Heart left ventricle (tissue), 16 donors: Measurements from ENCODE around the gene CLDN24. TPM values are rescaled to one million over a fixed set of nuclear protein-coding genes. Genes with fewer than 3 reads are reported as not detected.

Experiments used
- ATAC-seq, 4 donors: fragments of 200-7000 bp; cut with Tn5 transposase; one replicate each; pipeline ENCODE4 v1.9.1; 2020 to 2022; ENCODE audit warnings: moderate library complexity in 4 of 4, mild to moderate bottlenecking in 3 of 4, moderate number of reproducible peaks in 1 of 4
- DNase-seq, 5 donors: peaks; one replicate each; pipeline ENCODE4 v3.0.0-alpha.2; 2020
- H3K27ac ChIP-seq, 12 donors: fragments of 200-600 bp; sonication (generic) in 4 of 12; one replicate each; pipeline versions ENCODE4 v1.5.0 to v1.8.0; 2016 to 2022; ENCODE audit warnings: mild to moderate bottlenecking in 2 of 12
- H3K27me3 ChIP-seq, 9 donors: fragments of 200-600 bp; sonication (generic) in 2 of 9; one replicate each; pipeline versions ENCODE4 v1.5.1 to v1.8.0; 2016 to 2022; ENCODE audit warnings: mild to moderate bottlenecking in 3 of 9
- H3K36me3 ChIP-seq, 9 donors: fragments of 200-600 bp; sonication (generic) in 2 of 9; one replicate each; pipeline versions ENCODE4 v1.5.0 to v1.8.0; 2018 to 2022; ENCODE audit warnings: mild to moderate bottlenecking in 2 of 9
- H3K4me1 ChIP-seq, 12 donors: fragments of 200-600 bp; sonication (generic) in 4 of 12; one replicate each; pipeline versions ENCODE4 v1.5.0 to v1.8.0; 2016 to 2022; ENCODE audit warnings: mild to moderate bottlenecking in 3 of 12
- H3K4me3 ChIP-seq, 12 donors: fragments of 200-600 bp; sonication (generic) in 4 of 12; one replicate each; pipeline versions ENCODE4 v1.5.0 to v1.8.0; 2017 to 2022; ENCODE audit warnings: mild to moderate bottlenecking in 9 of 12, moderate library complexity in 4 of 12
- H3K9me3 ChIP-seq, 12 donors: fragments of 200-600 bp; sonication (generic) in 4 of 12; one replicate each; pipeline versions ENCODE4 v1.5.0 to v1.8.0; 2016 to 2022; ENCODE audit warnings: mild to moderate bottlenecking in 1 of 12
- POLR2A ChIP-seq, 2 donors: fragments of 450-650 bp; IDR thresholded peaks; one replicate each; pipeline ENCODE4 v1.6.1; 2017; ENCODE audit warnings: antibody characterized with exemption in 2 of 2, mild to moderate bottlenecking in 2 of 2, moderate library complexity in 2 of 2
- WGBS, 4 donors: extraction: QIAGEN DNeasy Blood & Tissue Kit in 2 of 4; methylation state at CpG; one replicate each; pipeline versions ENCODE4 v1.1.5 to v1.1.7; 2013 to 2018; 5-methylcytosine and 5-hydroxymethylcytosine counted together
- intact Hi-C, 10 donors: fragments of 100-400 bp; cut with DNase I; formaldehyde crosslinking; loops; one replicate each; pipeline versions ENCODE4 v1.11.1 to v1.14.2; 2022
- polyA plus RNA-seq, 2 donors: library from polyadenylated mRNA; stranded (reverse); fragments of 200-250 nt; gene quantifications; one replicate each; pipeline ENCODE4 v1.2.3, GENCODE V29; 2013
- total RNA-seq, 9 donors: library from RNA; depleted of rRNA in 2 of 9; stranded (reverse); fragments of >200 nt in 2 of 9; fragmentation: NEBNext Ultra II Directional in 3 of 9; extraction: Animal tissue kit (Norgen Biotek cat#: 25700) in 3 of 9; gene quantifications; one replicate each; pipeline versions ENCODE4 v1.1.0 to v1.2.4, GENCODE V29; 2016 to 2023
- TF ChIP-seq, protein P1 (sequence below), 12 donors: fragments of 200-600 bp; sonication (generic) in 4 of 12; IDR thresholded peaks; one replicate each; pipeline versions ENCODE4 v1.5.0 to v1.8.0; 2018 to 2022; ENCODE audit warnings: antibody characterized with exemption in 12 of 12, mild to moderate bottlenecking in 5 of 12
- donor health status: ischemic (EF 13 %, LVEDD 7.1; RV severe dilation, severe dysfunction).
- donor health status: healthy with polysubstance abuse.
- donor health status: DM: no; HTN: yes; CAD: no.
- donor health status: DM: no; HTN: no; CAD: no.
- donor health status: ischemic (EF 25% LVEDD 6.9; RV normal size, moderate dysfunction).
- donor health status: ischemic (EF 25% LVEDD 5.7; RV mildly dilated, moderate dysfunction).
- donor health status: healthy.
- donor health status: DM: yes; HTN: yes; CAD: no.
- donor health status: ischemic (EF 35%, LVEDD 5.7; RV mildly dilated, moderate dysfunction).
- donor health status: nonischemic (EF 11% LVEDD 7.7; RV severe dilation, severe dysfunction).
- donor health status: DM: yes; HTN: yes; CAD: no.
- donor health status: PGD.
- donor health status: ischemic (EF 29% LVEDD 5.4; RV normal size, mild dysfunction).
- donor health status: nonischemic (EF 23%, LVEDD 6.1; RV moderate dilation, normal function).

Gene CLDN24
- total and polyA plus RNA-seq, 11 donors, result not detected

DNA sequence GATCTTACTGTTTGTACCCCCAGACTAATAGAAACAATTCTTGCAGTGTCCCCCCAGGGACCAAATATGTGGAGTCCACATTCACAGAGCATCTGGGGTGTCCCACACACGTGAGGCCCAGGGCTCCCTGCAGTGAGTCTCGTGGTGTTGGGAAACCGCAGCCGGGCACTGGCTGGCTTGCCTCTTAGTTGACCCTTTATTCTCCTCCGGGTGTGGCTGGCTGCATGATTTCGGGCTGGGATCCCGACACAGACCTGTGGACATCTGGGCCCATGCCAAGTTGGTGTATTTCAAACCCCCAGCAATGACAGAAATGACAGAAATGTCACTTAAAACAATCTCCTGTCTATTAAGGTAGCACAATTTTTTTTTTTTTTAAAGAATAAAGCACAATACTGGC lies 15.6 kb upstream of the CLDN24 start:
- no peak for TF ChIP-seq POLR2A (IDR thresholded peaks at IDR 0.05)
- TF ChIP-seq, protein P1, sequence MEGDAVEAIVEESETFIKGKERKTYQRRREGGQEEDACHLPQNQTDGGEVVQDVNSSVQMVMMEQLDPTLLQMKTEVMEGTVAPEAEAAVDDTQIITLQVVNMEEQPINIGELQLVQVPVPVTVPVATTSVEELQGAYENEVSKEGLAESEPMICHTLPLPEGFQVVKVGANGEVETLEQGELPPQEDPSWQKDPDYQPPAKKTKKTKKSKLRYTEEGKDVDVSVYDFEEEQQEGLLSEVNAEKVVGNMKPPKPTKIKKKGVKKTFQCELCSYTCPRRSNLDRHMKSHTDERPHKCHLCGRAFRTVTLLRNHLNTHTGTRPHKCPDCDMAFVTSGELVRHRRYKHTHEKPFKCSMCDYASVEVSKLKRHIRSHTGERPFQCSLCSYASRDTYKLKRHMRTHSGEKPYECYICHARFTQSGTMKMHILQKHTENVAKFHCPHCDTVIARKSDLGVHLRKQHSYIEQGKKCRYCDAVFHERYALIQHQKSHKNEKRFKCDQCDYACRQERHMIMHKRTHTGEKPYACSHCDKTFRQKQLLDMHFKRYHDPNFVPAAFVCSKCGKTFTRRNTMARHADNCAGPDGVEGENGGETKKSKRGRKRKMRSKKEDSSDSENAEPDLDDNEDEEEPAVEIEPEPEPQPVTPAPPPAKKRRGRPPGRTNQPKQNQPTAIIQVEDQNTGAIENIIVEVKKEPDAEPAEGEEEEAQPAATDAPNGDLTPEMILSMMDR (IDR thresholded peaks at IDR 0.05), result no peak
- Histone ChIP-seq H3K4me1 (peaks cover 0 to 19% (median 4%) of the 10 kb centered on the region in 12 donors), H3K27ac (no peak overlapping the region), H3K4me3 (no peak overlapping the region), H3K36me3 (no peaks in the 10 kb centered on the region), H3K27me3 (peaks cover 0 to 6% (median 0%) of the 10 kb centered on the region in 9 donors), H3K9me3 (no peaks in the 10 kb centered on the region)
- DNase-seq (no peak), ATAC-seq (no peak)
- intact Hi-C loops, result no loop called here
- 84 to 99% (median 88%) methylated on average over 7 of the region's 7 CpGs for WGBS, 4 donors

DNA sequence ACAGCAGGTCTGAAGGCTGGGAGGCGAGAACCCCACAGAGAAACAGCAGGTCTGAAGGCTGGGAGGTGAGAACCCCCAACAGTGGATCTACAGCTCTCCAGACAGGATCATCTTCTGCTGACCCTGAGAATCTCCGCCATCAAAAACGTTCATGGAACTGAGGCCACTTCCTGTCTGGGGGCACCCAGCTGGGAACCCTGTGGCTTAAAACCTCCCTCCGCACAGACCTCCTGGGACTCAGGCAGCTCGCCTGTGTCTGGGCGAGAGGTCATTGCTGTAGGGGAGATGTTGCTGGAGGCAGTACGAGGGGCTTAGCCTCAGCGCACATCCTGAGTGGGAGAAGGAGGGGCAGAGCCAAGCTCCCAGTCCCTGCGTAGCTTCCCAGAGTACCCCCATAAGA lies 15.1 kb upstream of the CLDN24 start:
- H3K4me1 ChIP-seq, result peaks cover 0 to 14% (median 2%) of the 10 kb centered on the region in 12 donors
- no peaks in the 10 kb centered on the region for H3K36me3 ChIP-seq
- peaks cover 0 to 4% (median 0%) of the 10 kb centered on the region in 9 donors for H3K27me3 ChIP-seq
- TF ChIP-seq, protein P1 (IDR thresholded peaks at IDR 0.05), result no peak
- TF ChIP-seq POLR2A (IDR thresholded peaks at IDR 0.05), result no peak
- DNase-seq (no peak), ATAC-seq (no peak)
- no peak overlapping the region for H3K4me3 ChIP-seq
- intact Hi-C loops, result no loop called here
- H3K9me3 ChIP-seq, result no peaks in the 10 kb centered on the region
- WGBS, 4 donors, result 82 to 93% (median 84%) methylated on average over 7 to 9 of the region's 9 CpGs
- no peak overlapping the region for H3K27ac ChIP-seq

DNA sequence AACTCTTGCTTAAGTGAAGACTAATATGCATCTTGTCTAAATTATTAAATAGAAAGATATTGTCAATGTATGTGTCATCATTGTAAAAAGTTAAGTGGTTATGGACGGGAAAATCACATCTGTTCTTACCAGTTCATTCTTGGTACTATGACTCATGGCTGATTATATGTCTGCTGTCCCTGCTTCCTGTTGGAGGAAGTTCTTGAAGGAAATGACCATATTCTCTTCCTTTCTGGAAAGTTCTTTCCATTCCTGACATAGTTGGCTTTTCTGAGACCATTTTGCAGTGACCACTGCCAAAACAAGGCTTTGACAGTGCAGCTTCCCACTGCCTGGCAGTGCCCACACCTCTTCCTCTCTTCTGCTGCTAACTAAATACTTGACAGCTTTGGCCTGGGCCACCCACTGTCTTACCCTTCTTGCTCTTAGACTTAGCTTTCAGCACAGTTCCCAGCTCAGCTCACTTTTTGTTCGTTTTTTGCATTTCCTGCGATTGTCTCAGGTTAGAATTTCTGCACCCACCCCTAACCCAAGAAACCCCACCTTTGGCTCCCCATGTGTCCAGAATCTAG lies 13.2 kb upstream of the CLDN24 start:
- H3K27me3 ChIP-seq, result peaks cover 0 to 4% (median 0%) of the 10 kb centered on the region in 9 donors
- no peak overlapping the region for H3K4me3 ChIP-seq
- no peak for TF ChIP-seq POLR2A (IDR thresholded peaks at IDR 0.05)
- TF ChIP-seq, protein P1 (IDR thresholded peaks at IDR 0.05), result no peak
- no peaks in the 10 kb centered on the region for H3K9me3 ChIP-seq
- H3K27ac ChIP-seq, result no peak overlapping the region
- no peak for DNase-seq
- WGBS, 4 donors, result 45 to 60% (median 48%) methylated on average over 3 of the region's 3 CpGs
- H3K4me1 ChIP-seq, result peaks cover 0 to 14% (median 2%) of the 10 kb centered on the region in 12 donors
- intact Hi-C loops, result no loop called here
- peak in 3 of 4 donors; percentile 49 to 53 (median 51) for ATAC-seq
- no peaks in the 10 kb centered on the region for H3K36me3 ChIP-seq

DNA sequence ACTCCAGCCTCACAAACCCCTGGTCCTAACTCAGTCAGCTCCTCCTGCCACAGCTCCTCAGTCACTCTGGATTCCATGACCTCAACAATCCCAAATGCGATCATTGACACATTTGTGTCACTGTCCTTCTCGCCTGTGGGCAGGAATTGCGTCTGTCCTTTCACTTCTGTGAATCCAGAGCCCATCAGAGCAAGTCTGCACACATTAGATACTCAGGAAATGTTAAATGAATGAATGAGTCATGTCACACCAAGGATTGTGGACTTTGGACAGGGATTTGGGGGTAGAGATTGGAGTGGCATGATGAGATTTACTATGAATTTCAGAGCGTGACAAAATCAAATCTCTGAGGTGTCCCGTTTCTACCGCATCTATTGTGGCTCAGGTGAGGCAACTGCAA lies 11.8 kb upstream of the CLDN24 start:
- TF ChIP-seq, protein P1 (IDR thresholded peaks at IDR 0.05), result no peak
- Histone ChIP-seq H3K9me3 (peaks cover 0 to 5% (median 0%) of the 10 kb centered on the region in 12 donors), H3K4me3 (no peak overlapping the region), H3K4me1 (peaks cover 0 to 14% (median 2%) of the 10 kb centered on the region in 12 donors), H3K36me3 (no peaks in the 10 kb centered on the region), H3K27me3 (peaks cover 0 to 4% (median 0%) of the 10 kb centered on the region in 9 donors), H3K27ac (no peak overlapping the region)
- ATAC-seq (no peak), DNase-seq (no peak)
- intact Hi-C loops, result no loop called here
- 90 to 94% (median 91%) methylated on average over 6 of the region's 6 CpGs for WGBS, 4 donors
